ENCODE data around the gene PHF24.

DNA sequence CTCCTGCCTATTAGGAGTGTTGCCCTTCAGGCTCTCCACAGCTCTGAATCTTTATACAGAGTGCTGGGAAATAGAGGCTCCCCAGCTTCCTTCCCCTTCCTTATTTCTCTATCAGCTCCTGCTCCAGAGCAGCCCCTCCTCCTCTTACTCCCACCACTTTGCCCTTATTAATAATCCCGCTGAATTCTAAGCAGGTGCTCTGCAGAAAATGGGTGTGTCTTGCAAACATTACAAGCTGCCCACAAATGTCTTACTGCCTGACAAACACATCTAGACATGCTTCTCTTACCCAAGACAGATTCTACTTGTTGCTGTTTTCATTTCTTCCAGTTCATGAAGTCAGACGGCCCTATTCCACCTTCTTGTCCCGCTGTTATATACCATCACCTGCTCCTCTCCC is 6.4 kb downstream of the PHF24 start:
- TF ChIP-seq POLR2A (IDR thresholded peaks at IDR 0.05; ENCODE audit: low read length) (no peak), GATA1 (IDR thresholded peaks at IDR 0.05; ENCODE audit: low read depth, low read length) (no peak)
